PC-3 (cell line): ENCODE results near the gene USH1C. TPM values are rescaled to one million over a fixed set of nuclear protein-coding genes. Genes with fewer than 3 reads are reported as not detected.

Experiments
- ATAC-seq: fragments of 200-7000 bp; cut with Tn5 transposase; 2 replicates; pipeline ENCODE4 v1.9.1; 2020; ENCODE audit warnings: mild to moderate bottlenecking, moderate library complexity
- BruUV-seq: library from RNA; stranded (reverse); fragments of 400-500 nt; replicated peaks from 2 replicates; lab custom pipeline; 2021; lab: Mats Ljungman, UMichigan
- CTCF ChIA-PET: fragments of 300-600 bp; sonication (Branson Sonifier 250); formaldehyde crosslinking; loops from one replicate; lab custom pipeline; 2022; ENCODE audit warnings: antibody characterized with exemption; lab: Charles Lee
- POLR2A ChIA-PET: fragments of 300-600 bp; sonication (Branson Sonifier 250); formaldehyde crosslinking; loops from one replicate; lab custom pipeline; 2022; ENCODE audit warnings: antibody characterized with exemption; ENCODE audit not compliant: unreplicated experiment; lab: Charles Lee
- DNase-seq: peaks from one replicate; pipeline ENCODE4 v3.0.0-alpha.2; 2015
- H2AFZ ChIP-seq: fragments of 300-600 bp; sonication (generic); 2 replicates; pipeline ENCODE4 v1.6.0; 2016; ENCODE audit warnings: antibody characterized with exemption, low read length
- H3F3A ChIP-seq: fragments of 300-600 bp; sonication (generic); one replicate; pipeline ENCODE4 v1.6.0; 2017; ENCODE audit warnings: antibody characterized with exemption, low read length, control low read depth, mild to moderate bottlenecking; ENCODE audit not compliant: unreplicated experiment
- H3K27ac ChIP-seq: fragments of 300-600 bp; sonication (generic); 2 replicates; pipeline ENCODE4 v1.5.1; 2016; ENCODE audit warnings: mild to moderate bottlenecking, low read length
- H3K27me3 ChIP-seq: fragments of 300-600 bp; sonication (generic); 2 replicates; pipeline ENCODE4 v1.6.1; 2016; ENCODE audit warnings: low read length, mixed read lengths
- H3K36me3 ChIP-seq: fragments of 300-600 bp; sonication (generic); 2 replicates; pipeline ENCODE4 v1.6.1; 2016; ENCODE audit warnings: low read depth, mixed run types, low read length, mixed read lengths
- H3K4me1 ChIP-seq: fragments of 300-600 bp; sonication (generic); 2 replicates; pipeline ENCODE4 v1.5.1; 2016; ENCODE audit warnings: low read length; ENCODE audit not compliant: insufficient read depth
- H3K4me2 ChIP-seq: fragments of 300-600 bp; sonication (generic); 2 replicates; pipeline ENCODE4 v1.6.0; 2016; ENCODE audit warnings: low read length
- H3K4me3 ChIP-seq: fragments of 300-600 bp; sonication (generic); 2 replicates; pipeline ENCODE4 v1.5.1; 2016; ENCODE audit warnings: mild to moderate bottlenecking, low read length, mixed read lengths
- H3K79me2 ChIP-seq: fragments of 300-600 bp; sonication (generic); 2 replicates; pipeline ENCODE4 v1.6.1; 2017; ENCODE audit warnings: low read length, mixed read lengths
- H3K9ac ChIP-seq: fragments of 300-600 bp; sonication (generic); 2 replicates; pipeline ENCODE4 v1.6.0; 2016; ENCODE audit warnings: mild to moderate bottlenecking, low read length
- H3K9me2 ChIP-seq: fragments of 300-600 bp; sonication (generic); replicated peaks from 2 replicates; pipeline ENCODE4 v1.6.1; 2016; ENCODE audit warnings: mixed run types, low read length, mixed read lengths
- H3K9me3 ChIP-seq: fragments of 300-600 bp; sonication (generic); 2 replicates; pipeline ENCODE4 v1.6.1; 2016; ENCODE audit warnings: low read length, mixed read lengths
- H4K20me1 ChIP-seq: fragments of 300-600 bp; sonication (generic); 2 replicates; pipeline ENCODE4 v1.6.1; 2016; ENCODE audit warnings: low read length, mixed read lengths
- CTCF ChIP-seq: fragments of 300-600 bp; sonication (generic); conservative IDR thresholded peaks from 2 replicates; pipeline ENCODE4 v1.5.1; 2017; ENCODE audit warnings: antibody characterized with exemption, low read depth, mild to moderate bottlenecking, low read length
- EZH2 ChIP-seq: fragments of 300-600 bp; sonication (generic); IDR thresholded peaks from one replicate; pipeline ENCODE4 v1.6.1; 2017; ENCODE audit warnings: antibody characterized with exemption, mild to moderate bottlenecking, low read length; ENCODE audit not compliant: unreplicated experiment
- EZH2phosphoT487 ChIP-seq: fragments of 300-600 bp; sonication (generic); IDR thresholded peaks from 2 replicates; pipeline ENCODE4 v1.6.1; 2018; ENCODE audit warnings: mild to moderate bottlenecking, antibody characterized with exemption, low read length, borderline replicate concordance
- intact Hi-C: fragments of 100-400 bp; cut with micrococcal nuclease; formaldehyde crosslinking; loops from 2 replicates; pipeline ENCODE4 v1.9.0; 2023
- total RNA-seq: library from RNA; depleted of rRNA; stranded (reverse); fragments of >200 nt; gene quantifications from 2 replicates; pipeline ENCODE4 v1.2.3, GENCODE V29; 2014

Gene USH1C
- total RNA-seq, 1 experiment from 2014 or later = not detected

- no peaks in the 10 kb centered on the region for H3K36me3 ChIP-seq
- H3K9me2 ChIP-seq = no peaks in the 10 kb centered on the region
- H3K9me3 ChIP-seq = no peaks in the 10 kb centered on the region
- DNase-seq (no peak), ATAC-seq (no peak)
- peaks cover 27% of the 10 kb centered on the region for H3K27me3 ChIP-seq
- H2AFZ ChIP-seq = no peak overlapping the region
- POLR2A ChIA-PET = no interaction called here
- no peaks in the 10 kb centered on the region for H3F3A ChIP-seq
- no peaks in the 10 kb centered on the region for H3K79me2 ChIP-seq
- intact Hi-C loops = no loop called here
- H3K9ac ChIP-seq = no peak overlapping the region
- no TSS peak for BruUV-seq
- H4K20me1 ChIP-seq = no peaks in the 10 kb centered on the region
- H3K4me1 ChIP-seq = no peaks in the 10 kb centered on the region
- H3K4me2 ChIP-seq = no peak overlapping the region
- no peak overlapping the region for H3K4me3 ChIP-seq
- no peak overlapping the region for H3K27ac ChIP-seq
- TF ChIP-seq EZH2phosphoT487 (no peak), CTCF (no peak), EZH2 (no peak)
- CTCF ChIA-PET = no interaction called here
Observed at GRCh38 chr11:17490938-17491337, 53.3 kb downstream of the USH1C start.

- intact Hi-C loops = no loop called here
- no peak overlapping the region for H3K4me2 ChIP-seq
- H3K79me2 ChIP-seq = no peaks in the 10 kb centered on the region
- no peak overlapping the region for H3K9ac ChIP-seq
- no peaks in the 10 kb centered on the region for H3K36me3 ChIP-seq
- no peak overlapping the region for H3K27ac ChIP-seq
- peaks cover 29% of the 10 kb centered on the region for H3K27me3 ChIP-seq
- H3K9me2 ChIP-seq = no peaks in the 10 kb centered on the region
- no peak for ATAC-seq
- DNase-seq = no peak
- H4K20me1 ChIP-seq = no peaks in the 10 kb centered on the region
- ChIA-PET CTCF (no interaction called here), POLR2A (no interaction called here)
- H3K4me3 ChIP-seq = no peak overlapping the region
- no TSS peak for BruUV-seq
- H3F3A ChIP-seq = no peaks in the 10 kb centered on the region
- H3K4me1 ChIP-seq = no peaks in the 10 kb centered on the region
- no peak for TF ChIP-seq EZH2phosphoT487
- no peak for TF ChIP-seq CTCF
- TF ChIP-seq EZH2 = no peak
- no peaks in the 10 kb centered on the region for H3K9me3 ChIP-seq
- H2AFZ ChIP-seq = no peak overlapping the region
Observed at GRCh38 chr11:17490232-17490631, 54.0 kb downstream of the USH1C start.

- BruUV-seq = no TSS peak
- no peaks in the 10 kb centered on the region for H3K9me3 ChIP-seq
- no peak overlapping the region for H3K27ac ChIP-seq
- POLR2A ChIA-PET = no interaction called here
- H4K20me1 ChIP-seq = no peaks in the 10 kb centered on the region
- peaks cover 29% of the 10 kb centered on the region for H3K27me3 ChIP-seq
- intact Hi-C loops = no loop called here
- no peaks in the 10 kb centered on the region for H3K79me2 ChIP-seq
- H3K4me3 ChIP-seq = no peak overlapping the region
- TF ChIP-seq EZH2phosphoT487 = no peak
- no peak for TF ChIP-seq EZH2
- TF ChIP-seq CTCF = no peak
- ATAC-seq (no peak), DNase-seq (no peak)
- no peaks in the 10 kb centered on the region for H3K4me1 ChIP-seq
- no peak overlapping the region for H3K4me2 ChIP-seq
- CTCF ChIA-PET = no interaction called here
- H3K9ac ChIP-seq = no peak overlapping the region
- H2AFZ ChIP-seq = no peak overlapping the region
- no peaks in the 10 kb centered on the region for H3F3A ChIP-seq
- H3K36me3 ChIP-seq = no peaks in the 10 kb centered on the region
- H3K9me2 ChIP-seq = no peaks in the 10 kb centered on the region
Observed at GRCh38 chr11:17489751-17490150, 54.5 kb downstream of the USH1C start.
